GM23248 (cell line): ENCODE results near the gene CADPS. TPM values are rescaled to one million over a fixed set of nuclear protein-coding genes. Genes with fewer than 3 reads are reported as not detected.

Experiments used
- DNase-seq: peaks from one replicate; pipeline ENCODE4 v3.0.0-alpha.2; 2015
- H2AFZ ChIP-seq: fragments of 200-600 bp; sonication (generic); 2 replicates; pipeline ENCODE4 v1.6.1; 2016; ENCODE audit warnings: antibody characterized with exemption
- H3F3A ChIP-seq: fragments of 200-600 bp; sonication (generic); 2 replicates; pipeline ENCODE4 v1.6.1; 2016; ENCODE audit warnings: mild to moderate bottlenecking, antibody characterized with exemption, mixed run types; ENCODE audit not compliant: insufficient read depth
- H3K27ac ChIP-seq: fragments of 200-600 bp; sonication (generic); 2 replicates; pipeline ENCODE4 v1.5.1; 2016; ENCODE audit warnings: mild to moderate bottlenecking
- H3K27me3 ChIP-seq: fragments of 200-600 bp; sonication (generic); replicated peaks from 2 replicates; pipeline ENCODE4 v1.6.1; 2016; ENCODE audit warnings: mild to moderate bottlenecking; ENCODE audit not compliant: insufficient read depth
- H3K36me3 ChIP-seq: fragments of 200-600 bp; sonication (generic); 2 replicates; pipeline ENCODE4 v1.6.1; 2016; ENCODE audit warnings: low read depth, mild to moderate bottlenecking
- H3K4me1 ChIP-seq: fragments of 200-600 bp; sonication (generic); 2 replicates; pipeline ENCODE4 v1.6.1; 2016; ENCODE audit warnings: mild to moderate bottlenecking; ENCODE audit not compliant: insufficient read depth
- H3K4me2 ChIP-seq: fragments of 200-600 bp; sonication (generic); one replicate; pipeline ENCODE4 v1.6.1; 2016; ENCODE audit warnings: mild to moderate bottlenecking; ENCODE audit not compliant: unreplicated experiment
- H3K4me3 ChIP-seq: fragments of 200-600 bp; sonication (generic); 2 replicates; pipeline ENCODE4 v1.5.1; 2016; ENCODE audit warnings: mild to moderate bottlenecking
- H3K79me2 ChIP-seq: fragments of 200-600 bp; sonication (generic); 2 replicates; pipeline ENCODE4 v1.6.1; 2016; ENCODE audit warnings: mild to moderate bottlenecking; ENCODE audit not compliant: insufficient read depth
- H3K9ac ChIP-seq: fragments of 200-600 bp; sonication (generic); 2 replicates; pipeline ENCODE4 v1.6.1; 2016; ENCODE audit warnings: mild to moderate bottlenecking
- H3K9me2 ChIP-seq: fragments of 200-600 bp; sonication (generic); 2 replicates; pipeline ENCODE4 v1.6.1; 2016; ENCODE audit warnings: mixed run types, mild to moderate bottlenecking, moderate library complexity; ENCODE audit not compliant: insufficient read depth
- H3K9me3 ChIP-seq: fragments of 200-600 bp; sonication (generic); one replicate; pipeline ENCODE4 v1.6.1; 2017; ENCODE audit warnings: low read depth
- H4K20me1 ChIP-seq: fragments of 200-600 bp; sonication (generic); 2 replicates; pipeline ENCODE4 v1.6.0; 2016; ENCODE audit not compliant: insufficient read depth
- EZH2 ChIP-seq: fragments of 200-600 bp; sonication (generic); IDR thresholded peaks from 2 replicates; pipeline ENCODE4 v1.6.1; 2018; ENCODE audit warnings: antibody characterized with exemption, mild to moderate bottlenecking; ENCODE audit not compliant: insufficient read depth, poor library complexity, severe bottlenecking
- EZH2phosphoT487 ChIP-seq: fragments of 200-600 bp; sonication (generic); IDR thresholded peaks from 2 replicates; pipeline ENCODE4 v1.6.1; 2018; ENCODE audit warnings: antibody characterized with exemption, moderate library complexity, mild to moderate bottlenecking, low read depth; ENCODE audit not compliant: insufficient read depth
- WGBS, 2 experiments: methylation state at CpG; one replicate each; pipeline ENCODE4 v1.1.6; 2015 to 2017; ENCODE audit warnings: low lambda C conversion rate in 2 of 2, low coverage in 1 of 2; ENCODE audit errors: missing lambda C conversion rate in 2 of 2; 5-methylcytosine and 5-hydroxymethylcytosine counted together
- in situ Hi-C: fragments of 300-500 bp; cut with MboI; formaldehyde crosslinking; loops from 2 replicates; pipeline ENCODE4 v1.15.0; 2020
- polyA plus RNA-seq: library from polyadenylated mRNA; unstranded; fragments of >200 nt; fragmentation: Nextera tagmentation; extraction: Ambion mirVana; gene quantifications from 2 replicates; pipeline ENCODE4 v1.2.1, GENCODE V29; 2016
- total RNA-seq: library from RNA; depleted of rRNA; stranded (reverse); fragments of >200 nt; shearing (Covaris generic); gene quantifications from 2 replicates; pipeline ENCODE4 v1.2.3, GENCODE V29; 2014

The CADPS gene
- total and polyA plus RNA-seq, 2 experiments from 2014 or later: 3.0 to 4.1 TPM

DNA sequence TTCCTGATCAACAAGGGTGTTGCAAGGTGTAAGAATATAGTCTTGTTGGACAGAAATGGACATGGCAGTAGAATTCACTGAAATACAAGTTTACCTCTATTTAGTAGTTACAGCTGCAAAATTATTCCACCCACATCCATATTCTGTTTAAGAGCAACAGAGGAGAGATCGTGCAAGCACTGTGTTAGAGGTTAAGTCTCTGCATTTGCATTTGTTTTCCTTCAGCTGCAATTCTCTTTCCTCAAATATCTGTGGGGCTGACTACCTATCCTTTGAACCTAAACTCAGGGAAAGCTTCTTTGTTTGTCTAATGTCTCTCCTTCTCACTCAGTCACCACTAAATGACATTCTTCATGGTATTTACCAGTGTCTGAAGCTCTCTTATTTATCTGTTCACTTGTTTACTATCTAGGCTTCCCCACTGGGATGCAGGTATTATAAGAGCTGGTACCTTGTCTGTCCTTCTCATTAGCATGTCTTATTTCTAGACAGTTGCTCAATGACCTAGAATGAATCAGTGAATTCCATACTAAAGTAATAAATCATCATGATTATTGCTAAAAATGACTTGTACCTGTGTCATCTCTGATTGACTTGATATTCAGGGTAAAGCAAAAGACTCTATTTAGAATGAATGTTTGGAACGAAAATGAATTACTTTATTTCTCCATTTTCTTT lies 326.5 kb downstream of the CADPS start:
- in situ Hi-C loops: no loop called here
- Histone ChIP-seq H3K36me3 (no peaks in the 10 kb centered on the region), H3K9me3 (no peaks in the 10 kb centered on the region), H3K9me2 (no peaks in the 10 kb centered on the region), H2AFZ (no peak overlapping the region), H3K79me2 (no peaks in the 10 kb centered on the region), H3K27me3 (no peaks in the 10 kb centered on the region), H3K4me3 (no peak overlapping the region), H3K4me2 (no peak overlapping the region), H3F3A (no peaks in the 10 kb centered on the region), H4K20me1 (no peaks in the 10 kb centered on the region), H3K27ac (no peak overlapping the region), H3K4me1 (no peaks in the 10 kb centered on the region), H3K9ac (no peak overlapping the region)
- no peak for TF ChIP-seq EZH2
- no peak for TF ChIP-seq EZH2phosphoT487
- DNase-seq: no peak
- WGBS, 2 experiments: 85 to 93% methylated on average over 2 of the region's 2 CpGs

- WGBS, 2 experiments: 62 to 66% methylated on average over 7 of the region's 7 CpGs
- H3K4me3 ChIP-seq: no peak overlapping the region
- in situ Hi-C loops: no loop called here
- H3K4me2 ChIP-seq: no peak overlapping the region
- no peak for TF ChIP-seq EZH2
- TF ChIP-seq EZH2phosphoT487: no peak
- no peak overlapping the region for H3K27ac ChIP-seq
- no peaks in the 10 kb centered on the region for H3F3A ChIP-seq
- no peak for DNase-seq
- no peaks in the 10 kb centered on the region for H3K4me1 ChIP-seq
- H3K36me3 ChIP-seq: no peaks in the 10 kb centered on the region
- no peaks in the 10 kb centered on the region for H3K9me2 ChIP-seq
- no peaks in the 10 kb centered on the region for H4K20me1 ChIP-seq
- H3K9me3 ChIP-seq: no peaks in the 10 kb centered on the region
- no peak overlapping the region for H2AFZ ChIP-seq
- H3K27me3 ChIP-seq: no peaks in the 10 kb centered on the region
- H3K79me2 ChIP-seq: no peaks in the 10 kb centered on the region
- no peak overlapping the region for H3K9ac ChIP-seq
Observed at GRCh38 chr3:62546266-62546665, 328.9 kb downstream of the CADPS start.

DNA sequence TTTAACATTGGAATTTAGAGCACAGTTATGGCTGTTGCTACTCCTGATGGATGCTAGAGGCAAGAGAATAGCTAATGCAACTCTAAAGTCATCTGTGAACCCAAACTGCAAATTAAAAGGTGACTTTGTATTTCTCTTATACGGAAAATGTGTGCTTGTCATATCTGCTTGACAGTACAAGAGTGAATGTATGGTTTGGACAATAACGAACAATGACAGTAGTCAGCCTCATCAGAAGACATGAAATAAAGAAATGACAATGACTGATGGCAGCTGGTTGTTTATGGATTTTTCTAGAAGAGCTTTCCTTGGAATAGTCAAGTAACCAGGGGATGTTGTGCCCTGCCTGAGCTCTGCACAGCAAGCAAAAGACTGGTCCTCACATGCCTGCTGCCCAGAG lies 333.0 kb downstream of the CADPS start:
- Histone ChIP-seq H3F3A (no peaks in the 10 kb centered on the region), H3K27ac (no peak overlapping the region), H3K79me2 (no peaks in the 10 kb centered on the region), H2AFZ (no peak overlapping the region), H3K9me2 (no peaks in the 10 kb centered on the region), H3K9ac (no peak overlapping the region), H3K27me3 (no peaks in the 10 kb centered on the region), H4K20me1 (no peaks in the 10 kb centered on the region), H3K4me2 (no peak overlapping the region), H3K36me3 (no peaks in the 10 kb centered on the region), H3K9me3 (no peaks in the 10 kb centered on the region), H3K4me1 (no peaks in the 10 kb centered on the region), H3K4me3 (no peak overlapping the region)
- in situ Hi-C loops: no loop called here
- 84 to 86% methylated on average over 2 of the region's 2 CpGs for WGBS, 2 experiments
- TF ChIP-seq EZH2 (no peak), EZH2phosphoT487 (no peak)
- no peak for DNase-seq

- Histone ChIP-seq H3K9ac (no peak overlapping the region), H3K27me3 (no peaks in the 10 kb centered on the region), H3K27ac (no peak overlapping the region), H3K79me2 (no peaks in the 10 kb centered on the region), H3K4me2 (no peak overlapping the region), H3K9me2 (no peaks in the 10 kb centered on the region), H3K4me3 (no peak overlapping the region), H3K36me3 (no peaks in the 10 kb centered on the region), H4K20me1 (no peaks in the 10 kb centered on the region), H3K9me3 (no peaks in the 10 kb centered on the region), H2AFZ (no peak overlapping the region), H3K4me1 (no peaks in the 10 kb centered on the region), H3F3A (no peaks in the 10 kb centered on the region)
- no peak for DNase-seq
- 92 to 98% methylated on average over 1 of the region's 1 CpG for WGBS, 2 experiments
- TF ChIP-seq EZH2phosphoT487: no peak
- TF ChIP-seq EZH2: no peak
- in situ Hi-C loops: no loop called here
Observed at GRCh38 chr3:62539762-62540161, 335.5 kb downstream of the CADPS start.
